ENCODE data around the gene DMBX1.

Gene DMBX1

GRCh38 chr1:46458846-46459245 is 30.8 kb upstream of the DMBX1 start:
- in situ Hi-C loops (cut with MboI; ENCODE audit: low sequenced_read_pairs), result no loop called here

- in situ Hi-C loops (cut with MboI; ENCODE audit: low sequenced_read_pairs), result no loop called here
Measured at GRCh38 chr1:46459315-46459714, 30.3 kb upstream of the DMBX1 start.

- in situ Hi-C loops (cut with MboI; ENCODE audit: low sequenced_read_pairs), result no loop called here
Measured at GRCh38 chr1:46461017-46461808, 28.4 kb upstream of the DMBX1 start.

GRCh38 chr1:46461809-46462448 is 27.7 kb upstream of the DMBX1 start:
- in situ Hi-C loops (cut with MboI; ENCODE audit: low sequenced_read_pairs), result no loop called here

GRCh38 chr1:46464013-46464548 is 25.6 kb upstream of the DMBX1 start:
- in situ Hi-C loops (cut with MboI; ENCODE audit: low sequenced_read_pairs), result no loop called here

- in situ Hi-C loops (cut with MboI; ENCODE audit: low sequenced_read_pairs), result no loop called here
Measured at GRCh38 chr1:46464915-46465314, 24.7 kb upstream of the DMBX1 start.

DNA sequence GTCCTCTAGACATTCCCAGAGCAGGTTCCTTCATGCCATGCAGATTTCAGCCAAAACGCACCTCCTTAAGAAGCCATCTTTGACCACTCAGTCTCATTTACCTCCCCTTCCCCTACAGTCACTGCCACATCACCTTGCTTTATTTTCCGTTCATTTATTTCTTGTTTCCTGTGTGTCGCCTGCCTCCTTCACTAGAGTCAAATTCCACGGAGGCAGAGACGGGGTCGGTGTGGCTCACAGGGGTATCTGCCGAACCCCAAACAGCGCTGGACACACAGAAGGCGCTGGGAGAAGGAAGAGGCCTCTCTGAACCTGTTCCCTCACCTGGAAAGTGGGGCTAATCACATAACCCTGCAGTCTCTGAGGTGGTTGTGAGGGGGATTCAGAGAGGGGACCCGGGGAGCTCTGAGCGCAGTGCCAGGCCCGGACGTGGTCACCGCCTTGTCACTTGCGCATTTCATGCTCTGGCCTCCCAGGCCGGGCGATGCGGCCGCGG is 23.6 kb upstream of the DMBX1 start:
- in situ Hi-C loops (cut with MboI; ENCODE audit: low sequenced_read_pairs), result no loop called here

DNA sequence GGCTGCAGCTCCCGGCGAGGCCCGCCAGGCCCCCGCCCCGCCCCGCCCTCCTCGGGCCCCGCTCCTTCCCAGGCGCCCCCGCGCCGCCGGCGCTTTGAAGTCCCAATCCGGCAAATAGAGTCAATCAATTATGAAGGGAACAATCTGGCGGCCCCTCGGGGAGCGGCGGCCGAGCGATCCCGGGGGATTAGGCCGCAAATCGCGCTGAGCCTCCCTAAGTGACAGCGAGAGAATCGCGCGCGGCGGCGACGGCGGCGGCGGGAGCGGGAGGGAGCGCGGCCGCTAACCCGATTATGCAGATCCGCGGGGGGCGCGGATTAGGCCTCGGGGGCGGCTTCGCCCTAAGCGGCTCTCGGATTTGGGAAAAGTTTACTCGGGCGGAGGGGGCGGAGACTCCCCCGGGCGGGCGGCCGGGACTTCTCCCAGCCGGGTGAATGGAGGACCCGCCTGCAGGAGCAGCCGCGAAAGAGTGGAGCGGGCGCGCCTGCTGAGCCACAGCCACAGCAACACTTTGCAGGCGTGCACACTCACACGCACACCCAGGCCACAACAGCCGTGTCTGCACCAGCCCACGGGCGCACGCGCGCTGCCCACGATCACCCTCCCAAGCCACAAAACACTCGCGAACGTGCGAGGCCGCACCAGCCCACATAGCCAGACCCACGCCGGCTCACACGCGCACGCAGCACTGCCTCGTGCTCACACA is 23.0 kb upstream of the DMBX1 start:
- in situ Hi-C loops (cut with MboI; ENCODE audit: low sequenced_read_pairs), result no loop called here

DNA sequence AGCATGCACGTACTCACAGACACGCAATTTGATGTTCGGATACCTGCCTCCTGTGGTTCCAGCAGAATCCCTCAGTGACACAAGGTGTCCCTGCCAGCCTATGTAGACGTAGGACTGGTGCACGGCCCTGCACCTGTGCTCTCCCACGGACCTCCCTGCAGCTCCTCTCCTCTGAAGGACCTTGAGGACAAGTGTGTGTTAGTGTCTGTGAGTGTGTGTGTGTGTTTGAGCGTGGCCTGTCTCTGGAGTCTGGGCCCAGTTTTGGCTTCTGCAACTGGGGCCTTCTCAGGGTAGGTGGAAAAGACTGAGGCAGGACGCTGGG is 22.5 kb upstream of the DMBX1 start:
- in situ Hi-C loops (cut with MboI; ENCODE audit: low sequenced_read_pairs), result no loop called here

DNA sequence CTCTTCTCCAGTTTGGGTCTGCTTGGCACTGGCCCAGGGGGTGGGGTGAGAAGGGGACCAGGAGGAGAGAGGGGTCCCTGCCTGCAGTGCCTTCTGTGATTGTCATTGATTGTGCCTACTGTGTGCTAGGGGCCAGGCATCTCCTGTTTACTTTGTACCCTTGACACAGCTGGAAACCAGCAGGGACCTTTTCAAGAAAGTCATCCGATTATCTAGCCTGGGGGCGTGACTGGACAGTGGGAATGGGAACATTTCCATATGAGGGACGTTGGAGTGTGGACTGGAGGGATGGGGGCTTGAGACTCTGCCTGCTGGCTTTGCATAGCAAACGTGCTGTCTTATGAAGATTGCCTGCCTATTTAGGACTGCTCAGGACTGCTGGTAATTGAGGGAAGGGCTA is 19.8 kb upstream of the DMBX1 start:
- in situ Hi-C loops (cut with MboI; ENCODE audit: low sequenced_read_pairs), result no loop called here

DNA sequence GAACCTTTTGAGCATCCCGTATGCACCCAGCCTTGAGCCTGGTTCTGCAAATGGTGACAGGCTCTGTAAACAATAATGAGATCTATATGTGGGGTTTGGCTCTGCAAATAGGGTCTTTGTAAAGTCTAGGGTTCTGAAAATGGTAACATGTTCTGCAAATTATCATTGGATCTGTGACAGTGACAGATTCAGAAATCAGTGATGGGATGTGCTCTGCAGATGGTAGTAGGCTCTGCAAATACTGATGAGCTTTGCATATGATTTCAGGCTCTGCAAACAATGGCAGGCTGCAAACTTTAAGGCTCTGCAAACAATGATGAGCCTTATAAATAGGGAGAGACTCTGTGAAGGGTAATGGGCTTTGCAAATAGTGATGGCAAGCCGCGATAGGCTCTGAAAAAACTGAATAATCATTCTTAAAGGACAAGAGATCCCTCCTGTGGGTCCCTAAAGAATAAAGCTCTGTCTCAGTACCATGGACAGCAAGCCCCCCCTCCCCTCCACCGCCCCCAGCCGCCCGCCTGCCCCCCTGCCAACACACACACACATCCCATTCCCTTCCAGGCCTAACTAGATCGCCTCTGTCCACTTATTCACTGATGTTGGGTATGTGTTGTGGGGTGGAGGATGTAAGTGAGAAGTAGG is 17.7 kb upstream of the DMBX1 start:
- in situ Hi-C loops (cut with MboI; ENCODE audit: low sequenced_read_pairs), result no loop called here

GRCh38 chr1:46472498-46473181 is 17.0 kb upstream of the DMBX1 start:
- in situ Hi-C loops (cut with MboI; ENCODE audit: low sequenced_read_pairs), result no loop called here

DNA sequence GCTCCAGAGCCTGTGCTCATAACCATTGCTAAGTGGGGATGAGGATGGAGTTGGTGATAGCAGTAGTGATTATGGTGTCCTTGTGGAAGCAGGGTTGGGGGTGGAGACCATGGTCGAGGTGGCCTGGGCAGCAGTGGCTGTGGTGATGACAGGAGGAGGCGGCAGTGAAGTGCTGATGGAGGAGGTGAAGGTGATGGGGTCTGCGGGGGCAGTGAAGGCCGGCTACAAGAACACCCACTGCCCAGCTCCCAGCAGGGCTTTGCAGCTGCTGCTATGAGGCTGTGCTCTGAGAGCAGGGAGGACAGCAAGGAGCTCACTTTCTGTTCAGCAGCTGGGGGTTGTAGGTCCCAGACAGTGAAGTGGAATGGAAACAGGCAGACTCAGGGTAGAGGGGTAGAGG is 15.6 kb upstream of the DMBX1 start:
- in situ Hi-C loops (cut with MboI; ENCODE audit: low sequenced_read_pairs), result no loop called here

DNA sequence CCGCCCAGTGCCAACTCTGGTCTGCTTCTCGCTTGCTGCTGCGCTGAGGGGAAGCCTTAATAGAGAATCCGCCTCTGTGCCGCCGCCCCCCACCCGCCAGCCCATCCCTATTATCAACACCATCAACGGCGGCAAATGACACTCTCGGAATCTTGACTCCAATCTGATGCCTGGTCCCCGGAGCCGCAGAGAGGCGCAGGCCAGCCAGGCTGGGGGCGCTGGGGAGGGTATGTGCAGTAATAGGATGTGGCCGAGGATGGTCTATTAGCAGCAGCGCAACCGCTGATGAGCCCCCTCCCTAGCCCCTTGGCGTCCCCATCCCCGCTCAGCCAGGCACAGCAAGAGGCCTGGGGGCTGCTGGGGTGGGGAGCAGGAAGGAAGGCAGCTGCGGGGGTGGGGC is 15.1 kb upstream of the DMBX1 start:
- in situ Hi-C loops (cut with MboI; ENCODE audit: low sequenced_read_pairs), result no loop called here

DNA sequence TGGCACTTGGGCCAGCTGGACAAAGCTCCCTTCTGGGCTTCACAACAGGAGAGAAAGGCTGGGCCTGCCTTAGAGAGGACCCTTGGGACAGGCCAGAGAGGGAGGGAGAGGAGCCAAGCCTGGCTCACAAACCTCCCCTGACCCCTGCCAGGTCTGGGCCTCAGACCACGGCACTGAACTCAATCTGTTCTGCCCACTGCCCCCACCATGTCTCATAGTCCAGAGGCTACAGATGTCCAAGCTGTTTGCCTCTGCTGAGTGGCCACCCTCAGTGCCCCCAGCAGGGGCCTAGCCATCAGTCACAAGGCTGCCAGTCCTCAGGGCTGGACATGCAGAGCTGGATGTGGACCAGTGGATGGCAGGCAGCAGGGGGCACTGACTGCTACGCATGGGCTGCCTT is 13.0 kb upstream of the DMBX1 start:
- in situ Hi-C loops (cut with MboI; ENCODE audit: low sequenced_read_pairs), result no loop called here

GRCh38 chr1:46477153-46477929 is 12.3 kb upstream of the DMBX1 start:
- in situ Hi-C loops (cut with MboI; ENCODE audit: low sequenced_read_pairs), result no loop called here

DNA sequence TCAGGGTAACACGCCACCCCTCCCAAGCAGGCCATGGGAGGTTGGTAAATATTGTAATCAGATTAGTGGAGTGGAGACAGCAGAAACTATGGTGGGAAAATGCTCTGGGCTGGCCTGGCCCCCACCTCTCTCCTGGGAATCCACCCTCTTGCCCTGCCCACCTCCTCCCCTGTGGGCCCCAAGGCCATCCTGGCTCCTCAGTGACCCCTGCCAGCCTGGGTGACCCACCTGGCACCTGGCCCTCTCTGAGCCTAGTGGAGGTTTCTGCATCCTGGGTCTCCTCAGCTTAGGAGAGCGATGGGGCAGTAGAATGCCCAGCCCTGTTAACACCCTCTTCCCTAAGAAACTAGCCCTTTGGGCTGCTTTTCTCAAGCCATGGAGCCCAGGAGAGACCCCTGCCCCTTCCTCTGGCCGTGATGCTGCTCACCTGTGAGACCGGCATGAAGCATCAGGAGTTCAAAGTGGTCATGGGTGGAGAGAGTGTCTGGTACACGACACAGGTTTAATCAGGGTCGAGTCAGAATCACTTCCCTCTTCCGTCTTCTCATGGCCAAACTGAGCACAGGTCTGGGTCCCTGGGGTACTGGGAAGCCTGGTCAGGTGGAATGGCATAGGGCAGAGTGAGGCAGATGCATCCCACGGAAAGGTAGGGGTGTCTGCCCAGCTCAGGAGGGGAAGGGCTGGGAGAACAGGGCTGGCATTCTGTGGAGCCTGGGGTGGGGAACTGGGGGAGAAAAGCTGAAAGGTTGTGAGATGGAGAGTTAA is 10.7 kb upstream of the DMBX1 start:
- in situ Hi-C loops (cut with MboI; ENCODE audit: low sequenced_read_pairs), result no loop called here

DNA sequence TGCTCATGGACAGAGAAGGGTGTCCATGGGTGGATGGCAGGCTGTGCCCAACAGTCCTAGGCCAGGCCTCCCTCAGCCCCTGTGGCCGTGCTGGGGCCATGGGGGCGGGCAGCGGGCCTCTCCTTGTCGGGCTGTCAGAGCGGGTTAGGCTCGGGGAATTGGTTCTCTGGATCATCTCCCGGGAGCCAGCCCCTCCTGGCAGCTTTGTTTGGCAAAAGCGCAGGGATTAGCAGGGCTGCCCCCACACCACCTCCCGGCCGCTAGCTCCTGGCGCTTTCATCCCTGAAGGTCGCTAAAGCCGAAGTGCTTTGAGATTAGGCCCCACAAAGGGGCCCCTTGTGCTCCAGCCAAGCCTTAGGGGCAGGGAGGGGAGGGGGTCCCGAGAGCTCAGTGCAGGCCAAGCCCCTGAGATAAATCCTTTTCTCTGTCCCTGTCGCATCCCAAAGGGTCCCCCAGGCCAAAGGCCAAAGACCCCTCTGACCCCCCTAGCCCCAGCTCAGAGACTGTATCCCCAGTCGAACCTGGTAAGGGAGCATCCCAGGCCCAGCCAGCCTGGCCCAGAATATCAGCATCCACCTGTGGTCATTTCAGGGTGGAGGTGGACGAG is 9.8 kb upstream of the DMBX1 start:
- in situ Hi-C loops (cut with MboI; ENCODE audit: low sequenced_read_pairs), result no loop called here
